Measurements from ENCODE around the gene UGT2B11.
"Not testable (repeated sequence)": the region's sequence is repeated elsewhere in the genome, so short reads cannot be mapped to it uniquely, and the experiment has no call there.

Gene UGT2B11

DNA sequence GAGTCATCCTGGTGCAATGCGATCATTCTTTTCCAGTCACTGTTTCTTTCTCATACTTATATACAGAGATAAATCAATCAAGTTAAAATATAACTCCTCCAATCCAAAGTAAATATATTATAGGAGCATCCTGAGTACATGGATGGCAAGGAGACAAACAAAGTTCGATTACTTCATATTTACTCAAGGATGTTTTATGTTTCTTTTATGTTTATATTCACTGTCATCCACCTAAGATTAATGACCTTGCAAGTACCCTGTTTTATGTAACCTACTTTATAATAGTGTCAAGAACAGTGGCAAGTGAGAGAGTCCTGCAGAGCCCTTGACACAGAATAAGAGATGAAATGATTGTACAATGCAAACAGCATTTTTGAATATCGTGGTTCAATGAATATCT, at the start of gene UGT2B11:
Gene UGT2B11 (minus strand): TSS at position 33 of the 400 bp plus-strand sequence. CDS start 26 bp downstream, at position 7.
- no peak for DNase-seq (ENCODE audit: low read depth in 1 of 2, low spot score in 1 of 2)

DNA sequence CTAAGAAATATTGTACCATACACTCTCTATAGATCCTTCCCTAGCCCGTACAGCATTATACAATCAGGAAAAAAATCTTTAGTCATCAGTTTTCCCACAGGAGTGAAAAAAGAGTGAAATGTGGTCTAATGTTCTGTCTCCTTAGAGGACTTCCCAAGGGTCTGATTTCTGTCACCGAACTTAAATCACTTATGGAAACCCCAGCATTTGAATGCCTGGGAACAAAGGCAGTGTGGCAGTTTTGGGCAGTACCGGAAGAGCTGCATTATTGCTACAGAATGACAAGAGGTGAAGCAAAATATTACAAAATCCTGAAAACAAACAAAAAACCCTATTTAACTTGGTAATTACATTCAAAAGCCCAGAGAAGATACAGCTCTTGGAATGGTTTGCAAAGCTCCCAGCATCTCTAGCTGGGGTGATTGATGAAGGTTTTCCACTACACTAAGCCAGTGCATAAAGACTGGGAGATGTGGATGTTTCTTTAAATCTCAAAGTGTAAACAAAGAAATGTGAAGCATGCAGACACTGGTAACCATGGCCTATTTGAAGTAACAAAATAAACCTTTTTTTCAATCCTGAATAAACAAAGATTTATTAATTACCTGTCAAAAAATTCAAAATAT, 38.7 kb upstream of the UGT2B11 start:
- not testable (repeated sequence) for DNase-seq (ENCODE audit: low read depth in 1 of 2, low spot score in 1 of 2)

DNA sequence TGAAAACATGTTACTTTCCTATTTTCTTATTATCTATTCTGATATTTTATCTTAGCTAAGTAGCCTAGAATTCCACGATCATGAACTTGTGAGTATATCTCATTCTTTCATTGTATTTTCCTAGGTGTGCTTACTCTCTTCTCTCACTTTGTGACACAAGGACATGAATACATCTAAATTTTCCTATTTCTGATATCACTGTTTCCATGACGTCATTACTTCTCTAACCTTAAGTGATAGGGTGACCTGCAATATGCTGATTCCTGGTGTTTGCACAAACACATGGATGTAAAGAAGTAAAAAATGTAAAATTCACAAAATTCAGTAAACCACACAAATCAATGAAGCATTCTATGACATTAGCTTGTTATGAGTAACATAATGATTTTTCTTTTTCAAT, 36.3 kb upstream of the UGT2B11 start:
- DNase-seq (ENCODE audit: low read depth in 1 of 2, low spot score in 1 of 2): not testable (repeated sequence)

DNA sequence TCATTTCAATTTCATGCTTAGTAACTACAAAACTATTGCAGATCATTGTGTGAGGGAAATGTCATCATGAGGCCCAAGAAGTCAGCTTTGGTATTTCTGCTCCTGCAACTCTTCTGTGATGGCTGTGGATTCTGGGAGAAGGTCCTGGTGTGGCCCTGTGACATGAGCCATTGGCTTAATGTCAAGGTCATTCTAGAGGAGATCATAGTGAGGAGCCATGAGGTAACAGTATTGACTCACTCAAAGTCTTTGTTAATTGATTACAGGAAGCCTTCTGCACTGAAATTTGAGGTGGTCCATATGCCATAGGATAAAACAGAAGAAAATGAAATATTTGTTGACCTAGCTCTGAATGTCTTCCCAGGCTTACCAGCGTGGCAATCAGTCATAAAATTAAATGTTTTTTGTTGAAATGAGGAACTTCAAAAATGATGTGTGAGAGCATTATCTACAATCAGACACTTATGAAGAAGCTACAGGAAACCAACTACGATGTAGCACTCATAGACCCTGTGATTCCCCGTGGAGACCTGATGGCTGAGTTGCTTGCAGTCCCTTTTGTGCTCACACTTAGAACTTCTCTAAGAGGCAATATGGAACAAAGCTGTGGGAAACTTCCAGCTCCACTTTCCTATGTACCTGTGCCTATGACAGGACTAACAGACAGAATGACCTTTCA, 28.2 kb upstream of the UGT2B11 start:
- DNase-seq (ENCODE audit: low read depth in 1 of 2, low spot score in 1 of 2): not testable (repeated sequence)

DNA sequence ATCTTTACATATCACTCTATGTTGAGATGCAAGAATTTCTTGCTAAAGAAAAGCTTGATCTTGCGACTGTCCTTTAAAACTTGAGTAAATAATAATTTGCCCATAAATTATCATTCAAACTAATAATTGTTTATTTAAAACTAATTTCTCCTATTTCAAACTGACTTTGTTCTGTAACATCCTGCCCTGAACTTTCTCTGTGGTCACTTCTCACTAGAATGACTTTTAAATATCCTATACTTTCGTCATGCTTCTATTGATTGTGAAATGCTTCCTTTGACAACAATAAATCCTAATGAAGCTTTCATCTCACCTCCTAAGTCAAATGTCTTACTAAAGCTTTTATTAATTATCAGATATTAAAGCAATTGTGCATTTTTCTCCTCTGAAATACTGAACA, 27.2 kb upstream of the UGT2B11 start:
- not testable (repeated sequence) for DNase-seq (ENCODE audit: low read depth in 1 of 2, low spot score in 1 of 2)

DNA sequence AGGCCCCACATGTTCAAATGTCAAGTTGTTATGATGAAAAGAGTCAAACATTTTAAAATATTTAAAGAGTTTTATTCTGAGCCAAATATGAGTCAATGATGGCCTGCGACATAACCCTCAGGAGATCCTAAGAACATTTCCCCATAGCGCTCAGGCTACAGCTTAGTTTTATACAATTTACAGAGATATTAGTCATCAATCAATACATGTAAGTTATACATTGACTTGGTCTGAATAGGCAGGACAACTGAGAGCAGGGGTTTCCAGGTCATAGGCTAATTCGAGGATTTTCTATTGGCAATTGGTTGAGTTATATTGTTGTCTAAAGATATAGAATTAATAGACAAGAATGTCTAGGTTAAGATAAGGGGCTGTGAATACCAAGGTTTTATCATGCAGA, 26.2 kb upstream of the UGT2B11 start:
- DNase-seq (ENCODE audit: low read depth in 1 of 2, low spot score in 1 of 2): not testable (repeated sequence)

DNA sequence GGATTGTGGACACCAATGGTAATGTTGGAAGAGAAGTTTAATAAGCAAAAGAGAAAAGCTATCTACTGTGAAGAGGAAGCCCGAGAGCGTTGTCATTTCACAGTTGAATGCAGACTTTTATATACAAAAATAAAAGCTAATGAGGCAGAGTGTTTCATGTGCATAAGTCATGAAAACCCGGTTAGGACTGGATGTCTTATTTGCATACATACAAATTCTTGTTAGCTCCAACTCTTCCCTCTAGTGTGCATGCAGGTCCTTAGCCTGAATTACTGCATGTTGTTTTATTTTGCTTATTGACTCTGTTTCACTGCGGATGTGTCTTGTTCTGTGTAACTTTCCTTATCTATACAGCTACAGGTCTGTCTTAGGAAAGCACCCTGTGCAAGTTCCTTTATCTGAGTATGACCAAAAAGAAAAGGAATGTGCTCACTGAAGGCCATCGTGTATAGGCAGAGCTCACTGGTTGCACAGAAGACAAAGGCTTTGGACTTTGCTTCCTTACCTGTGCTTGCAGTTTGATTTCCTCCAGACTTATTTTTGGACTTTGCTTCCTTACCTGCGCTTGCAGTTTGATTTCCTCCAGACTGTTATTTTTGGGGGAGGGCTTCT, 25.1 kb upstream of the UGT2B11 start:
- no peak for DNase-seq (ENCODE audit: low read depth in 1 of 2, low spot score in 1 of 2)

DNA sequence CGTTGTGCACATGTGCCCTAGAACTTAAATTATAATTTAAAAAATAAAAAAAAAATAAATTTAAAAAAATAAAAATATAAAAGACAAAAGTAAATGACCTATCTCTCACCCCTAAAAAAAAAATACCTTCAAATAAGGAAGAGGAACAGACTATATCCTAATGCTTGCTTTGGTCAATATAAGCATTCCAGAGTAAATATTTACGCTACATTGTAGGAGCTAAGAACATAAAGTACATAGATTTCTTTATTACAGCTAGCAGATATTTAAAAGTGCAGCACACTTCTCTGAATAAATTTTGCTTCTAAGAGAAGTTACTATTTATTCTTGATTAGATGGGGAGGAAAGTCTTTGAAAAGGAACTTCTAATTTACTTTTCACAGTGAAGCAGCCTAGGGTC, 24.5 kb upstream of the UGT2B11 start:
- no peak for DNase-seq (ENCODE audit: low read depth in 1 of 2, low spot score in 1 of 2)

DNA sequence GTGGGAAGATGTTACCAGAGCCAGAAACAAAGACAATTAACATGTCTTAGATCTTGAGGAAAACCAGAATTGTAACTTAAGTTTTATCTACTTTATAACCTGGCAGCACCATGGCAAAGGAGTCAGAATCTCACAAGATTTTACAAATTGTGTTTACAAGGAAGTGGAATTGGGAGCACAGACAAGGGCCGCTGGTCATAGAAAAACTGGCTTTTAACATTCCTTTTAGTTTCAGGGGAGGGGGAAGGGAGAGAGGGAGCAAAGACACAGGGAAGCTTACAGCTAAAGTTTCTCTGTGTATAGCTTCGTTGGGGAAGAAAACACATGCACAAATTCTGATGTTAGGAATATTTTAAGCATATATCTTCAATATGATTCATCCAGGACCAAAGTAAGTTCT, 10.3 kb upstream of the UGT2B11 start:
- no peak for DNase-seq (ENCODE audit: low read depth in 1 of 2, low spot score in 1 of 2)

DNA sequence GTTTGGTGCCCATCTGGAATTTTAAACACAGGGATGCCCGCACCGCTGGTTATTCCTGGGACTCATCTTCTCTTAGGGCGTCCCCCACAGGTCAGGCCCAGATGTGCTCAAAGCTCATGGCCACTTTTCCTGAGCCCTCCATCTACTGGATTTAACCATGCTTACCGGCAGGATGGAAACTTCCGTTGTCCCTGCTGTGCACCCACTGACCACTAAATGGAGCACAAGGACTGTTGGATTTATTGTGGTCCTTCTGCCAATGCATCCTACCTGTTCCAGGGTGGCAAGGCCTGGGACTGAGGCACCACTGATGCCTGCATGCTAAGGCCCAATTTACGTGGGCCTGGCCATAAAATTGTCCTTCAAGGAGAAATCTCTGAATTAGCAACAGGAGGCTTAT, 8.7 kb upstream of the UGT2B11 start:
- not testable (repeated sequence) for DNase-seq (ENCODE audit: low read depth in 1 of 2, low spot score in 1 of 2)

DNA sequence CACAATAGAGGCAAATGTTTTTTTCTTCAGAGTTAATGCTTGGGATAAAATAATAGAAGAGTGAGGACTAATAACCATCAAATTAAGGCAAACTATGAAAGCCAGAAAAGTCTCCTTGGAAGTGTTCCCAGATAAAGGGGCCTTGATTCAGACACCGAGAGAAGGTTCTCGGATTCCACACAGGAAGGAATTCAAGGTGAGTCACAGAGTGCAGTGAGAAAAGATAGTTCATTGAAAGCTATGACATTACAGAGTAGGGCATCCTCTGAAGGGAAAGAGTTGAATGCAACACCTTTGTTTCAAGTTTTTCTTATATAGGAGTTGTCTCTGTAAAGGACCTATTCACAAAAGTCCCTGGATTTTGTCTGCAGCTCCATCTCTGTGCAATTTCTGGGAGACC, 3.9 kb upstream of the UGT2B11 start:
- DNase-seq (ENCODE audit: low read depth in 1 of 2, low spot score in 1 of 2): not testable (repeated sequence)

DNA sequence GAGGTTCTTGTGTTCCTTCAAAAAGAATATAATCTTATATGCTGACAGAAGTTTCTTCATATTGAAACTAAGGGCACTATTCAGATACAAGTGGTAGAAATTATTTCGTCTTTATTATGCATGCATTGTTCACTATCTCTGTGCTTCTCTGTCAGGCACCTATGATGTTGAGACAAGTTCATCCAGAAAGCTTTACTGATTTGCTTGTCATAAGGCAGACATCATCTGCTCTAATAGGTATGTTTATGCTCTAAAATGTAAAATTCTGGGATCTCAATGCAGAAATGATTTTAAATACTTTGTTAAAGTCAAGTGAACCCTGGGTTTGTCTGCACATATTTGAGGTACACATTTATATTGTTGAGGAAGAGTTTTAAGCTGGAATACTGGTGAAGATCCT, 3.6 kb downstream of the UGT2B11 start:
- DNase-seq (ENCODE audit: low read depth in 1 of 2, low spot score in 1 of 2): no peak

DNA sequence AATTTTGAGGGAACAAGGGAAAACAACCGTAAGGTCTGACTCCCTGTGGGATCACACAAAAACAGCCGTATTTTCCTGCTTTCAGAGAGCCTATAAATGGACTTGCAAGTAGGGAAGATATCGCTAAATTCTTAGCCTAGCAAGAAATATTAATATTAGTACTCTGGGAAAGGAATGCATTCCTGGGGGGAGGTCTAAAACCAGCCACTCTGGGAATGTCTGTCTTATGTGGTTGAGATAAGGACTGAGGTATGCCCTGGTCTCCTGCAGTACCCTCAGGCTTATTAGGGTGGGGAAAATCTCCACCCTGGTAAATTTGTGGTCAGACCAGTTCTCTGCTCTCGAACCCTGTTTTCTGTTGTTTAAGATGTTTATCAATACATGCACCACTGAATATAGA, 16.0 kb downstream of the UGT2B11 start:
- not testable (repeated sequence) for DNase-seq (ENCODE audit: low read depth in 1 of 2, low spot score in 1 of 2)

DNA sequence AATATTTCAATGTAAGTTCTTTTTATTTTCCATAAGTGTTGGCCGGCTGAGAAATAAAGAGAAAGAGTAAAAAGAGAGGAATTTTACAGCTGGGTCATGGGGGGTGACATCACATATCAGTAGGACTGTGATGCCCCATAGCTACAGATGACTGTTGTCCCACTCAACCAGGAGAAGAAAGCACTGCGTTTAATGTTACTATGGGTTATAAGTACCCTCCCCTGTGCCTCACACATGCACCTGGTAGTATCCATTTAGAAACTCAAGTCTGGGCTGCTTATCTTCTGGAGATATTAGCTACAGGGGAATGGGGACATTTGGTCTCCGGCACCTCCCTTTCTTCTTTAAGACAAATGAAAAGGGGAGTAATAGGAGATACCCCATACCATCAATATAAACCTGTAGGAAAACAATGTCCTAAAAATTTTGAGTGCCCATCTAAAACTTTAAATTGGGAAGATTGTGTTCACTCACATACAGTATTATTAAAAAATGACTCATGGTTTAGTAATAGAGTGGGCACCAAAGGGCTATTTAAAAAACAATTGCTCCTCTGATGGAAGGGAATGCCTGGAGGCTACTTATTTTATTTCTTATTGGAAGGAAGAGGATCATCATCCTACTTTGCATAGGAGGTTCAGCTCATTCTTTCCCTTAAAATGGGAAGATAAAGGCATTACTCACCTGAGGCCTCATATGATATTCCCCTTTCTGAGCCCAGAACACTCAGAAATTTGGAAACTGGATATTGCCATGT, 18.2 kb downstream of the UGT2B11 start:
- no peak for DNase-seq (ENCODE audit: low read depth in 1 of 2, low spot score in 1 of 2)

DNA sequence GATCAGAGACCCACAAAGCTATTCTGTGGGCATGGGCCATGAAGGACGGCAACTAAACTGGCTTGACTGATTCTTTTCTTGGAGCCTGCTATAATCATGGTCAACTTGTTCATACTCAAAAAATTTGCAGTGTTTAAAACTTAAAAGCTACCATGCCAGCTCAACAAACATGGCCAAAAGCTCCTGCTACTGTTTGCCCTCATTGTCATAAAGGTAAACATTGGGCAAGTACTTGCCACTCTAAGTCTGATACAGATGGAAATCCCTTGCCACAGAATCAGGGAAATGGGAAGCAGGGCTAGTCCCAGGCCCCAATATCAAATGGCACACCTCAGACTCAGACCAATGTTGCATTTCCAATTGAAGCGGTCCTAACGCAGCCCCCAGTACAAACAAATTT, 20.4 kb downstream of the UGT2B11 start:
- DNase-seq (ENCODE audit: low read depth in 1 of 2, low spot score in 1 of 2): no peak

DNA sequence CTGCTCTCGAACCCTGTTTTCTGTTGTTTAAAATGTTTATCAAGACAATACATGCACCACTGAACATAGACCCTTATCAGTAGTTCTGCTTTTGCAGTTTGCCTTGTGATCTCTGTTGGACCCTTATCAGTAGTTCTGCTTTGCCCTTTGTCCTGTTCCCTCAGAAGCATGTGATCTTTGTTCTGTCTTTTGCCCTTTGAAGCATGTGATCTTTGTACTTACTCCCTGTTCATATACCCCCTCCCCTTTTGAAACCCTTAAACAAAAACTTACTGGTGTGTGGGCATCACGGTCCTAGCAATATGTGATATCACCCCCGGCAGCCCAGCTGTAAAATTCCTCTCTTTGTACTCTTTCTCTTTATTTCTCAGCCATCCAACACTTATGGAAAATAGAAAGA, 22.6 kb downstream of the UGT2B11 start:
- DNase-seq (ENCODE audit: low read depth in 1 of 2, low spot score in 1 of 2): not testable (repeated sequence)

DNA sequence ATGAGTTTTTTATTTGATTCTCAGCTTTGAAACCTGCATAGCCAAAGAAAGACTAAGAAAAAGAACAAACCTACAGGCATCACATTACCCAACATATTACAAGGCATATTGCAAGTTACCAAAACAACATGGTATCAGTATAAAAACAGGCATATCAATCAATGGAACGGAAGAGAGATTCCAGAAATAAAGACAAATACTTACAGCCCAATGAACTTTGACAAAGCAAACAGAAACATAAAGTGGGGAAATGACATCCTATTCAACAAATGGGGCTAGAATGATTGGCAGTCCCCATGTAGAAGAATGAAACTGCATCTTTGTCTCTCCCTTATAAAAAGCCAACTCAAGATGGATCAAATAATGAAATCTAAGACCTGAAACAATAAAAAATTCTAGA, 23.9 kb downstream of the UGT2B11 start:
- not testable (repeated sequence) for DNase-seq (ENCODE audit: low read depth in 1 of 2, low spot score in 1 of 2)

DNA sequence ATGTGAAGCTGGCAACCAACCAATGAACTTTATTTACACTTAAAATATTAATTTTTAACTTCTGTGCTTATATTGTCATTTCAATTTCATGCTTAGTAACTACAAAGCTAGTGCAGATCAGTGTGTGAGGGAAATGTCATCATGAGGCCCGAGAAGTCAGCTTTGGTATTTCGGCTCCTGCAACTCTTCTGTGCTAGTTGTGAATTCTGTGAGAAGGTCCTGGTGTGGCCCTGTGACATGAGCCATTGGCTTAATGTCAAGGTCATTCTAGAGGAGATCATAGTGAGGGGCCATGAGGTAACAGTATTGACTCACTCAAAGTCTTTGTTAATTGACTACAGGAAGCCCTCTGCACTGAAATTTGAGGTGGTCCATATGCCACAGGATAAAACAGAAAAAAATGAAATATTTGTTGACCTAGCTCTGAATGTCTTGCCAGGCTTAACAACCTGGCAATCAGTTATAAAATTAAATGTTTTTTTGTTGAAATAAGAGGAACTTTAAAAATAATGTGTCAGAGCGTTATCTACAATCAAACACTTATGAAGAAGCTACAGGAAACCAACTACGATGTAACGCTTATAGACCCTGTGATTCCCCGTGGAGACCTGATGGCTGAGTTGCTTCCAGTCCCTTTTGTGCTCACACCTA, 32.9 kb downstream of the UGT2B11 start:
- not testable (repeated sequence) for DNase-seq (ENCODE audit: low read depth in 1 of 2, low spot score in 1 of 2)

DNA sequence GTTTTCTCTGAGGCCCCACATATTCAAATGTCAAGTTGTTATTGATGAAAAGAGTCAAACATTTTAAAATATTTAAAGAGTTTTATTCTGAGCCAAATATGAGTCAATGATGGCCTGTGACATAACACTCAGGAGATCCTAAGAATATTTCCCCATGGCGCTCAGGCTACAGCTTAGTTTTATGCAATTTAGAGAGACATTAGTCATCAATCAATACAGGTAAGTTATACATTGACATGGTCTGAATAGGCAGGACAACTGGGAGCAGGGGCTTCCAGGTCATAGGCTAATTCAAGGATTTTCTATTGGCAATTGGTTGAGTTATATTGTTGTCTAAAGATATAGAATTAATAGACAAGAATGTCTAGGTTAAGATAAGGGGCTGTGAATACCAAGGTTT, 34.7 kb downstream of the UGT2B11 start:
- not testable (repeated sequence) for DNase-seq (ENCODE audit: low read depth in 1 of 2, low spot score in 1 of 2)

DNA sequence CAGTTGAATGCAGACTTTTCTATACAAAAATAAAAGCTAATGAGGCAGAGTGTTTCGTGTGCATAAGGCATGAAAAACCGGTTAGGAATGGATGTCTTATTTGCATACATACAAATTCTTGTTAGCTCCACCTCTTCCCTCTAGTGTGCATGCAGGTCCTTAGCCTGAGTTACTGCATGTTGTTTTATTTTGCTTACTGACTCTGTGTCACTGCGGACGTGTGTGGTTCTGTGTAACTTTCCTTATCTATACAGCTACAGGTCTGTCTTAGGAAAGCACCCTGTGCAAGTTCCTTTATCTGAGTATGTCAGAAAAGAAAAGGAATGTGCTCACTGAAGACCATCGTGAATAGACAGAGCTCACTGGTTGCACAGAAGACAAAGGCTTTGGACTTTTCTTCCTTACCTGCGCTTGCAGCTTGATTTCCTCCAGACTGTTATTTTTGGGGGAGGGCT, 35.8 kb downstream of the UGT2B11 start:
- not testable (repeated sequence) for DNase-seq (ENCODE audit: low read depth in 1 of 2, low spot score in 1 of 2)
